Measurements from ENCODE around the gene FAM240B. TPM values are rescaled to one million over a fixed set of nuclear protein-coding genes. Genes with fewer than 3 reads are reported as not detected.
A peak's percentile ranks its signal among the peaks of the same experiment; 100 is the strongest.

FAM240B gene
- total and polyA plus RNA-seq, 10 of the 15 experiments (the other 5 are each of a cell fraction or from before 2014, with no cell fraction given), result not detected

- Histone ChIP-seq H2AFZ (ENCODE audit: control insufficient read depth, low read depth, low read length) (no peak overlapping the region), H3K4me2 (ENCODE audit: control insufficient read depth, insufficient read depth) (no peak overlapping the region), H3K79me2 (ENCODE audit: control insufficient read depth, insufficient read depth, low read length) (no peaks in the 10 kb centered on the region), H3K27ac (ENCODE audit: control insufficient read depth, insufficient read depth) (no peak overlapping the region), H3K4me1 (ENCODE audit: control insufficient read depth, insufficient read depth, low read length) (no peaks in the 10 kb centered on the region), H3K36me3 (ENCODE audit: control insufficient read depth in 2 of 2, insufficient read depth in 2 of 2, low read length in 1 of 2) (no peaks in the 10 kb centered on the region), H3K4me3 (no peak overlapping the region), H3K9ac (ENCODE audit: control insufficient read depth, insufficient read depth, low read length) (no peak overlapping the region), H3K27me3 (replicated peaks in 1 of 2; ENCODE audit: control insufficient read depth in 2 of 2, insufficient read depth in 2 of 2, low read length in 1 of 2) (no peaks in the 10 kb centered on the region), H3K9me3 (replicated peaks; ENCODE audit: control insufficient read depth, insufficient read depth, low read length) (no peaks in the 10 kb centered on the region), H4K20me1 (ENCODE audit: control insufficient read depth, insufficient read depth) (no peaks in the 10 kb centered on the region)
- DNase-seq (ENCODE audit: low read depth, low spot score) (no peak), ATAC-seq (peak; percentile 40; the same call in 2 of the 3 replicates), FAIRE-seq (no peak)
- intact Hi-C loops (cut with micrococcal nuclease; ENCODE audit: unreplicated experiment), result no loop called here
- WGBS (ENCODE audit: insufficient coverage, insufficient replicate concordance, low lambda C conversion rate, missing lambda C conversion rate), result 0% methylated on average over 2 of the region's 2 CpGs
- CTCF ChIA-PET, result interaction anchor here (1.0 to 1.9 kb wide), 4 partner anchors 8 to 73 kb away, joined by 3 to 6 read pairs (median 4); no protein-coding TSS in a partner anchor
- RAD21 ChIA-PET (ENCODE audit: unreplicated experiment), result interaction anchor here (1.8 kb wide), 1 partner anchor 11 kb away, joined by 3 read pairs; no protein-coding TSS in a partner anchor
- TF ChIP-seq E2F8 (IDR thresholded peaks at IDR 0.05; ENCODE audit: low read depth, partially characterized antibody), result no peak
- no peak for TF ChIP-seq USF1 (IDR thresholded peaks at IDR 0.05; ENCODE audit: borderline replicate concordance, extremely low read length, insufficient read depth, low read depth, low read length)
- TF ChIP-seq SPI1 (IDR thresholded peaks at IDR 0.05; ENCODE audit: borderline replicate concordance, insufficient read depth, low read depth, low read length), result no peak
- no peak for TF ChIP-seq BACH1 (IDR thresholded peaks at IDR 0.05; ENCODE audit: borderline replicate concordance)
- TF ChIP-seq CEBPZ (IDR thresholded peaks at IDR 0.05; ENCODE audit: low read depth, low read length), result no peak
- TF ChIP-seq IRF5 (IDR thresholded peaks at IDR 0.05; ENCODE audit: borderline replicate concordance), result no peak
- TF ChIP-seq TCF3 (IDR thresholded peaks at IDR 0.05; ENCODE audit: borderline replicate concordance, insufficient read depth, low read depth, low read length), result no peak
- no peak for TF ChIP-seq YBX1 (IDR thresholded peaks at IDR 0.05)
- TF ChIP-seq GABPA (IDR thresholded peaks at IDR 0.05; ENCODE audit: low read depth), result no peak
- no peak for TF ChIP-seq GATAD2B (conservative IDR thresholded peaks at IDR 0.05; ENCODE audit: low read depth)
- TF ChIP-seq SREBF1 (IDR thresholded peaks at IDR 0.05; ENCODE audit: low read length), result no peak
- BruUV-seq (replicated peaks), result no TSS peak
- SMC1A ChIA-PET (ENCODE audit: uncharacterized antibody, unreplicated experiment), result interaction anchor here (1.7 kb wide), 1 partner anchor 10 kb away, joined by 6 read pairs; no protein-coding TSS in a partner anchor
- in situ Hi-C loops (cut with MboI), result no loop called here
- POLR2A ChIA-PET, result interaction anchor here (0.5 kb wide), 1 partner anchor 114 kb away, joined by 4 read pairs; no protein-coding TSS in a partner anchor
Observed at GRCh38 chr9:38715684-38716083, 4.2 kb downstream of the FAM240B start.
